ENCODE measurements around the gene RHBDF1. TPM values are rescaled to one million over a fixed set of nuclear protein-coding genes. Genes with fewer than 3 reads are reported as not detected.

The RHBDF1 gene, protein sequence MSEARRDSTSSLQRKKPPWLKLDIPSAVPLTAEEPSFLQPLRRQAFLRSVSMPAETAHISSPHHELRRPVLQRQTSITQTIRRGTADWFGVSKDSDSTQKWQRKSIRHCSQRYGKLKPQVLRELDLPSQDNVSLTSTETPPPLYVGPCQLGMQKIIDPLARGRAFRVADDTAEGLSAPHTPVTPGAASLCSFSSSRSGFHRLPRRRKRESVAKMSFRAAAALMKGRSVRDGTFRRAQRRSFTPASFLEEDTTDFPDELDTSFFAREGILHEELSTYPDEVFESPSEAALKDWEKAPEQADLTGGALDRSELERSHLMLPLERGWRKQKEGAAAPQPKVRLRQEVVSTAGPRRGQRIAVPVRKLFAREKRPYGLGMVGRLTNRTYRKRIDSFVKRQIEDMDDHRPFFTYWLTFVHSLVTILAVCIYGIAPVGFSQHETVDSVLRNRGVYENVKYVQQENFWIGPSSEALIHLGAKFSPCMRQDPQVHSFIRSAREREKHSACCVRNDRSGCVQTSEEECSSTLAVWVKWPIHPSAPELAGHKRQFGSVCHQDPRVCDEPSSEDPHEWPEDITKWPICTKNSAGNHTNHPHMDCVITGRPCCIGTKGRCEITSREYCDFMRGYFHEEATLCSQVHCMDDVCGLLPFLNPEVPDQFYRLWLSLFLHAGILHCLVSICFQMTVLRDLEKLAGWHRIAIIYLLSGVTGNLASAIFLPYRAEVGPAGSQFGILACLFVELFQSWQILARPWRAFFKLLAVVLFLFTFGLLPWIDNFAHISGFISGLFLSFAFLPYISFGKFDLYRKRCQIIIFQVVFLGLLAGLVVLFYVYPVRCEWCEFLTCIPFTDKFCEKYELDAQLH
- polyA plus RNA-seq (ENCODE audit: low read depth in 6 of 6), result under 1 TPM in 1 of 6 donors, not detected in 5; 0.08 TPM

DNA sequence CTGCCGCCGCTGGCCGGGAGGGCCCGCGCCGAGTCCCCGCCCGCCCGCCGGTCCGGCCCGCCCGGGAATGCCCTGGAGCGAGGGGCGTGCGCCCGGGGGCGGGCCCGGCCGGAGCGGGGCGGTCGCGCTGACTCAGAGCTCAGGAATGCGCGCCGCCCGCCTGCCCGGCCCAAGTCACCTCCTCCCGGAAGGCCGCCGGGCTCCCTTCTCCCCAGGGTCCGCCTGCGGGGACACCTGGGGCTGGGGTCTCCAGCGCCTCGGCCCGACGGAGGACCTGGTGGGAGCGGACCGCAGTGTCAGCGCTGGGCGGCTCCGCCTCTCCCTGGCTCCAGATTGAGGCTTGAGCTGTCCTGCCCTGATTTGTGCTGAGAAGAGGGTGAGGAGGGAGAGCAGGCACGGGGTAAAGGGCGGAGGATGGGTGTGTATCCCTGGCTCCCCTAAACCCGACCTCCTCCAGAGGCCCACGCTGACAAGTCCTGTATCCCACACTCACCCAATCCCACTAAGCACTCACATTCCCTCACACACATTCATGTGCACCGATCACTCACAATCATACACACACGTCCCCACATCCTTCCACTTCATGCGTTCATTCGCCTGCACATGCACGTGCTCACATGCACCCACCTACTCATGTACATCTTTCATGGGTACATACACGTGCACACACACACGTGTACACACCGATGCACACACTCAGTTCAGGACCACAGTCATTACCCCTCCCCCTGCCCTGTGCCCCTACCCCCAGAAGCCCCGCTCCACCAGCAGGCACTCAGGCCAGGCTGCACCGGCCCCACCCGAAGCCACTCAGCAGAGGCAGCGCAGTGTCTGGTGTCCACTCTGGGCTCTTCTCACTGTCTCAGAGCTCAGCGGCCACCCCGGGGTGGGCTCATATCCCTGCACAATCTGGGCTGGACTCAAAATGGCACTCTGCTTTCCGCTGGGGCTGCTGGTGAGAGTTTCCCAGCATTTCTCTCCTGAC, at the start of gene RHBDF1:
TSS of gene RHBDF1 (minus strand) at position 71 of the 988 bp plus-strand sequence. CDS start 7,616 bp downstream, outside the sequence.
- H3K4me3 Mint-ChIP-seq, result peak within 1 kb of the TSS; percentile 13 to 88 (median 63)
- peaks cover 15 to 43% (median 34%) of the 10 kb centered on the region in 3 donors for H3K27me3 Mint-ChIP-seq
- no peak for DNase-seq
- H3K4me1 Mint-ChIP-seq, result peaks cover 18 to 23% (median 20%) of the 10 kb centered on the region in 3 donors
- peak; percentile 20 to 31 for ATAC-seq (ENCODE audit: low read depth in 2 of 2)
- H3K27ac Mint-ChIP-seq, result peak within 1 kb of the TSS in 3 of 6 donors; percentile 0 to 66 (median 7)
- H3K36me3 Mint-ChIP-seq, result no peaks in the 10 kb centered on the region
- H3K9me3 Mint-ChIP-seq, result peaks cover 0 to 2% (median 0%) of the 10 kb centered on the region in 7 donors

DNA sequence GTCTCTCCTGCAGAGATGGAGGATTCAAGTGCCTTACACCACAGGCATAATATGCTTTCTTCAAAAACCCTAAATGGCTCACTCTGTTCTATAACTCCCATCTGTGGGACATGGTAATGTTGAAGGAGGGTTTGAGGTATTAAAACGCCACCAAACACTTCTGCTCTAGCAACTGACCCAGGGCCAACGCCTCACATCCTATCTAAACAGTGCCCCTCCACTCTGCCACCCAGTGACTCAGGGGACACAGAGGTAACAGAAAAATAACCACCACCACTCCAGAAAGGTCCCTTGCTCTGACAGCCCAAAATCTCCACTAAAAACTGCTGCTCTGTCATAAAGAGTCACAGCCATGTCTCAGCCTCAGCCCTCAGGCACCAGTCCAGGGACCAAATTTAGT, 48.3 kb upstream of the RHBDF1 start:
- H3K36me3 Mint-ChIP-seq, result peaks cover 0 to 5% of the 10 kb centered on the region in 2 donors
- no peak for ATAC-seq (ENCODE audit: low read depth in 2 of 2)
- no peak overlapping the region for H3K27ac Mint-ChIP-seq
- no peak overlapping the region for H3K4me3 Mint-ChIP-seq
- H3K27me3 Mint-ChIP-seq, result no peaks in the 10 kb centered on the region
- DNase-seq, result no peak
- peaks cover 6 to 11% (median 8%) of the 10 kb centered on the region in 3 donors for H3K4me1 Mint-ChIP-seq
- H3K9me3 Mint-ChIP-seq, result no peaks in the 10 kb centered on the region

DNA sequence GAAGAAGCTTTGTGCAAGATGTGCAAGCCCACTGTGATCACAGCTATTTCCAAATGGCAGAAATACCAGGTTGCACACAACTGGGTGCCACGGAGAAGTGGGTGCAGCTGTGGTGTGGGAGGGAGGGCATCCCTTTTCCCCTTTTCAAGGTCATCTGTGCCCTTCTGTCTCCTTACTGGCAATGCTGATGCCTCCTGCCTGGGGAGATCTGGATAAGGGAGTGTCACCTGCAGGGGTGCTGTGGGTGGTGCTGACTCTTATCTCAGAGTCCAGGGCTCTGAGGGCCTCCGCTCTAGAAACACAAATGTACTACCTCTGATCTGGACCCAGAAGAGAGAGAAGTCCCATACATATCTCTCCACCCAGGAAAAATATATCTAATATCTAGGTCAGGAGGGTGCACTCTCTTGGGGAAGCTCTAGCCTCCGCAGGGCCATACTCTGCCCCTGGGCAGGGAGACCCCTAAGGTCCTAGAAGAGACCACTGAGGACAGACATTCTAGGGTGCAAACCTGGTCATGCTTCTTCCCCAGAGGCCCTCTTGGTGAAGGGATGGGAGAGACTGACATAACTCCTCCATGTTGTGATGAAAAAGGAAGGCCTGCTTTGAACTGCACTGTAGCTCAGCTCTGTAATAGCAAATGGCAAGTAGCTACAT, 47.5 kb upstream of the RHBDF1 start:
- H3K9me3 Mint-ChIP-seq, result no peaks in the 10 kb centered on the region
- H3K4me3 Mint-ChIP-seq, result no peak overlapping the region
- no peaks in the 10 kb centered on the region for H3K27me3 Mint-ChIP-seq
- H3K27ac Mint-ChIP-seq, result peak overlapping the region in 1 of 6 donors; percentile 39
- H3K36me3 Mint-ChIP-seq, result peaks cover 0 to 5% of the 10 kb centered on the region in 2 donors
- ATAC-seq (ENCODE audit: low read depth in 2 of 2), result no peak
- H3K4me1 Mint-ChIP-seq, result peaks cover 5 to 7% (median 6%) of the 10 kb centered on the region in 3 donors
- DNase-seq, result no peak

DNA sequence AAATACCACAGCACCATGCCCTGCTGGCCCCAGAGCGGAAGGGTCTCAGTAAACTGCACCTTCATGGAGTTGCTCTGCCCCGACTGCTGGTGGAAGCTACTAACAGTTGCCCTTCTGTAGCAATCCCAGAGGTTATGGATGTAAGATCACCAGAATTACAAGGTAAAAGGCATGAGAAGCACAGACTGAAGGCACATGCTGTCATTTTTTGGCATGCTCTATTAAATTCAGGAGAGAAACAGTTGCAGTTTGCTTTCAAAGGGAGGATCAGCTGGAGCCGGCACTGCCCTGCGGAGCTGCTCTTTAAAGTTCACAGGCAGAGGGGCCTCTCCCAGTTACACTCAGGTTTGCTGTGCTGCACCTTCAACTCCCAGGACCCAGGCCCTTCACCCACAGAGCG, 46.9 kb upstream of the RHBDF1 start:
- Mint-ChIP-seq H3K4me1 (peaks cover 5 to 7% (median 6%) of the 10 kb centered on the region in 3 donors), H3K9me3 (no peaks in the 10 kb centered on the region), H3K27ac (no peak overlapping the region), H3K27me3 (no peaks in the 10 kb centered on the region), H3K4me3 (no peak overlapping the region), H3K36me3 (peaks cover 4 to 8% of the 10 kb centered on the region in 2 donors)
- no peak for DNase-seq
- no peak for ATAC-seq (ENCODE audit: low read depth in 2 of 2)

DNA sequence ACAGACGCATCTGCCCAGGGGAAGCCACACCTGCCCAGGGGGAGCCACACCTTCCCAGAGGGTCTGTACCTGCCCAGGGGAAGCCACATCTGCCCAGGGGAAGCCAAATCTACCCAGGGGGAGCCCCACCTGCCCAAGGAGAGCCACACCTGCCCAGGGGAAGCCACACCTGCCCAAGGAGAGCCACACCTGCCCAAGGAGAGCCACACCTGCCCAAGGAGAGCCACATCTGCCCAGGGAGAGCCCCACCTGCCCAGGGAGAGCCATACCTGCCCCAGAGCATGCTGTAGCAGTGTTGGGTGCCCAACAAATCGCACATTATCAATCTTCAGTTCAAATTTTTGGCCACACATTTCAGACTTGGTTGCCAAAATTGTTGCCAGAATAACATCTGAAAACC, 46.4 kb upstream of the RHBDF1 start:
- no peak for DNase-seq
- no peak overlapping the region for H3K27ac Mint-ChIP-seq
- no peaks in the 10 kb centered on the region for H3K27me3 Mint-ChIP-seq
- H3K36me3 Mint-ChIP-seq, result peaks cover 9 to 13% of the 10 kb centered on the region in 2 donors
- H3K4me3 Mint-ChIP-seq, result no peak overlapping the region
- H3K4me1 Mint-ChIP-seq, result peaks cover 5 to 7% (median 6%) of the 10 kb centered on the region in 3 donors
- no peak for ATAC-seq (ENCODE audit: low read depth in 2 of 2)
- no peaks in the 10 kb centered on the region for H3K9me3 Mint-ChIP-seq

DNA sequence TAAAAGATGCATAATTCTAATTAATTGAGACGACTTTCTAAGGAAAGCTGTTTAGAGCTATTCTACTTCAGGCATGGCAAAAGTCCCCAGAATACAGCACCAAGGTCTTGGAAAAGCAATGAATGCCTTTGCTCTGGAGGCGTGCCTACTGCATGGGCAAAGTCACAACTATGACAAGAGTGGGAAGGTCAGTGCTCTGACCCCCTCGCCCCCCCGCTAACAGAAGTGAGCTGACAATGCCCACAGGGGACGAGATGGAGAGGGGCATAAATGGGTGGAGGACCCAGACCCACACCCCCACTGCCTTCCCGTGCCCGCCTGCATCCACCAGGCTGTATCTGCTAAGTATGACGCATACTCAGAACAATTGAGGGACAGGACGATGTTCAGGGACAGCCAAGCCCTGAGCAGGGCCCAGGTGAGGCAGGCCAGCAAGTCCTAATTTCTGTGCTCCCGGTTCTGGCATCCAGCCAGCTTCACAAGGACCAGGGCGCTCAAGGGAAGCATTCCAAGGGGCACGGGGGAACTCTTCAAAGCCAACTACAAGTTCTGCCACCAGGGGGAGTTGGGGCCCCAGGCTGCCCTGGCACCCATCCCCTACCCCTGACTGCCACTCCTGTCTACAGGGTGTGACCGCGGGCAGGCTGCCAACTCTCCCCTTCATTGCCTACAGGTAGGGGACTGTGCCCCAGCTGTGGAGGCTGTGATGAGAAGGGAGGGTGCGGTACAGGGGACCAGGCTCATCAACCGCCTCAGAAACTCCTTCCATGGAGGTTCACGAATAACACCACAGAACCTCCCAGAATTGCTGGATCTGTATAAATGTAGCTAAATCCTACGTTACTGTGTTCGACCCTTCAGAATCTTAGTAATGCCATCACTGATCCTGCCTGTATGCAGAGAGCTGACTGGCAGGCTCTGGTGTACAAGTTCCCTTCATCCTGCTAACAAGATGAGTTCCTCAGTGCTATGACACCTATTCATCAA, 45.2 kb upstream of the RHBDF1 start:
- Mint-ChIP-seq H3K9me3 (no peaks in the 10 kb centered on the region), H3K27ac (peak overlapping the region in 1 of 6 donors; percentile 63), H3K4me1 (peaks cover 5 to 7% (median 6%) of the 10 kb centered on the region in 3 donors), H3K27me3 (no peaks in the 10 kb centered on the region), H3K36me3 (peaks cover 9 to 15% of the 10 kb centered on the region in 2 donors), H3K4me3 (no peak overlapping the region)
- peak; percentile 61 for DNase-seq
- peak; percentile 85 to 97 for ATAC-seq (ENCODE audit: low read depth in 2 of 2)

DNA sequence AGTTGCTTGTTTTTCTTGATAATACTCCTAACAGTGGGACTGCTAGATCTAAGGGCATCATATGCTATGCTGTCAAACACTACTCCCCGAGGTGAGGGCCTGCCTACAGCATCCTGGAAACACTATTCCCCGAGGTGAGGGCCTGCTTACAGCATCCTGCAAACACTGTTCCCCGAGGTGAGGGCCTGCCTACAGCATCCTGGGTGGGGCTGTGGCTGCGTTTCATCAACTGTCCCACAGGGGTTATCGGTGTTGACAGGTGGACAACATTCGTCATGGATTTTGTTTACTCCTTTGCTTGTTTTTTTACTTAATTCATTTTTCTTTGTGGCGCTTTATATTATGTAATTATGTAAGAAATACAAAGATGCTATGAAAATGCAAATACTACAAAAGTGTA, 43.6 kb upstream of the RHBDF1 start:
- H3K4me3 Mint-ChIP-seq, result no peak overlapping the region
- DNase-seq (no peak), ATAC-seq (ENCODE audit: low read depth in 2 of 2) (no peak)
- H3K27ac Mint-ChIP-seq, result no peak overlapping the region
- no peaks in the 10 kb centered on the region for H3K27me3 Mint-ChIP-seq
- H3K9me3 Mint-ChIP-seq, result no peaks in the 10 kb centered on the region
- H3K36me3 Mint-ChIP-seq, result peaks cover 9 to 15% of the 10 kb centered on the region in 2 donors
- peaks cover 5 to 7% (median 6%) of the 10 kb centered on the region in 3 donors for H3K4me1 Mint-ChIP-seq

DNA sequence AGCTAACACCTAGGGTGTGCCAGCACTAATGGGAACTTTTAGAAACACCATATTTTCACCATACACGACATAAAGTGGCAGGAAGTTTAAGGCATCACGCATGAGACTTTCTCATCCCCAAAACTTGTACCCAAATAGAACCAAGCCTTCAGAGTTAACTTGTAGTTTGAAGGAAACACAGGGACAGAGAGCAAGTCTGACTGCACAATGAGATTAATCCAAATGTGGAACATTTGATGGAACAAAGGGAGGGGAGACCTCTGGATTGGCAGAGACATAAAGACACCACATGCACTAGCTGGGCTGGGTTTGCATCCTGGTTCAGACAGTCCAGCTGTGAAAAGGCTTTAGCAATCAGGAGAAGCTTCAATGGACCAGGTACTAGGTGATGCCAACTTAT, 41.9 kb upstream of the RHBDF1 start:
- ATAC-seq (ENCODE audit: low read depth in 2 of 2), result no peak
- no peaks in the 10 kb centered on the region for H3K9me3 Mint-ChIP-seq
- peaks cover 5 to 7% (median 6%) of the 10 kb centered on the region in 3 donors for H3K4me1 Mint-ChIP-seq
- no peak overlapping the region for H3K27ac Mint-ChIP-seq
- peak overlapping the region in 1 of 8 donors; percentile 42 for H3K4me3 Mint-ChIP-seq
- no peaks in the 10 kb centered on the region for H3K27me3 Mint-ChIP-seq
- DNase-seq, result no peak
- H3K36me3 Mint-ChIP-seq, result peaks cover 9 to 15% of the 10 kb centered on the region in 2 donors

DNA sequence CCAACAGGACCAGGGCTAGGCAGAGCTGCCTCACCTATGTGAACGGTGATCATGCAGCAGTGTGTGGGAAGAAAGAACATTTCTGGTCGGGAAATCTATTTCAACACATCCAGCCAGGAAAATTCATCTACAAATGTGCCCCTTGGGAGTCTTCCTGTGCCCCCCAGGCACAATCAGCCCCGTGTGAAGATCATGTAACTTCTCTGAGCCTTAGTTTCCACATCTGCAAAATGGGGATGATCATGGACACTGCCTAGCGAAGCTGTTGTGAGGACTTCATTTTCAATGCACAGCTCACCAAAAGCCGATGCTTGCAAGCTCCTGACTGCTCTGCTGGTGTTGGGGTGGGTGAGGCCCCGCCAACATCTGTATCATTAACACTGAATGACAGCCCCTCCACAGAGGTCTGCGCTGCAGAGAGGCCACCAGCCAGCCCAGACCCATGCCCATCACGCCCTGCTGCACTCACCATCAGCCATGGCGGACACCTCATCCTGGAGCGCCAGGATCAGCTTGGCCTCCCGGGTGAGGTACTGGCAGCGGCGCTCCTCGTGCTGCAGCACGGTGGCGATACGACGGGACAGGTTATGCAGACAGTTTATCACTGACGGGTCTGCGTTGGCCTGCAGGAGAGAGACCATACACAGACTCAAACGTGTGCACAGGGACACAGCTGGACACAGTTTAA, 39.9 kb upstream of the RHBDF1 start:
- H3K36me3 Mint-ChIP-seq, result peaks cover 9 to 15% of the 10 kb centered on the region in 2 donors
- no peak for DNase-seq
- no peak for ATAC-seq (ENCODE audit: low read depth in 2 of 2)
- no peak overlapping the region for H3K4me3 Mint-ChIP-seq
- H3K27me3 Mint-ChIP-seq, result no peaks in the 10 kb centered on the region
- peak overlapping the region in 1 of 6 donors; percentile 62 for H3K27ac Mint-ChIP-seq
- H3K9me3 Mint-ChIP-seq, result no peaks in the 10 kb centered on the region
- H3K4me1 Mint-ChIP-seq, result no peaks in the 10 kb centered on the region

DNA sequence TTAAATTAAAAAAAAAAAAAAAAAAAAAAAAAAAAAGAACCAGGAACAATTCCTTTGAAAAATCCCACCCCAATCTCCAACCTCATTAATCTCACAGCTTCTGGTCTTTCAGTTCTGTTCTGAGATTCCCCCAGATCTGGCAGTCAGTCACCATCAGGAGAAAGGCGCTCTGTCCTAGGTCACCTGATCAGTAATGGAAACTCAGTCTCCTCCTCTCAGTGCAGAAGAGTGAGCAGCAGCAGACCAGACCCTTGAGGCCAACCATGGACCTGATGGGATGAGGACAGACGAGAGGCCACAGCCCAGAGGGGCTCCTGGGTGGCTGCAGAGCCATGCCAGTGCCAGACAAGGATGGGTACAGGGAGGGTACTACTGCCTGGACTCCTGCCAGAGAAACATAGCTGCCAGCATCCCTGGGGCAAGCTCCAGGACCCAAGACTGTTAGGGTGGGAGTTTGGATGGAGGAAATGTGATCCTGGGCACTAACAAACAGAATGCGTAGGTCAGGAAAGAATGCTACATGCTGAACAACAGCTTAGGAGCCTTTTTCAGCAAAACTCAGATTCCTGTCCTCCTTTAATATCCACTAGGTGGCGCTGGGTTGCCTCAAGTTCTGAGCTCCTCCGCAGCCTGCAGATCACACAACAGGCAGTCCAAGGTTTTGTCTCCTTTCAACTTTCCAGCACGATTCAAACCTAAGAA, 34.3 kb upstream of the RHBDF1 start:
- Mint-ChIP-seq H3K27me3 (no peaks in the 10 kb centered on the region), H3K4me3 (no peak overlapping the region), H3K27ac (no peak overlapping the region), H3K4me1 (peaks cover 2 to 10% (median 6%) of the 10 kb centered on the region in 3 donors), H3K36me3 (no peaks in the 10 kb centered on the region), H3K9me3 (no peaks in the 10 kb centered on the region)
- peak; percentile 57 for DNase-seq
- ATAC-seq (ENCODE audit: low read depth in 2 of 2), result peak; percentile 75 to 86
